Gastrocnemius medialis (tissue), 4 donors: ENCODE data around the gene SPTBN2. TPM values are rescaled to one million over a fixed set of nuclear protein-coding genes. Genes with fewer than 3 reads are reported as not detected.

ENCODE experiments used
- ATAC-seq, 2 donors: fragments of 150-250 bp; one replicate each; pipeline ENCODE4 v1.9.1; 2016
- DNase-seq, 2 donors: peaks; one replicate each; pipeline ENCODE4 v3.0.0-alpha.2; 2019
- H3K27ac ChIP-seq, 4 donors: fragments of 200-600 bp; sonication (generic); 1 replicate in 1 of 4; 2 replicates in 3 of 4; pipeline ENCODE4 v1.5.1; 2016 to 2018; ENCODE audit warnings: mild to moderate bottlenecking in 2 of 4, moderate library complexity in 1 of 4
- H3K27me3 ChIP-seq, 3 donors: fragments of 200-600 bp; sonication (generic) in 2 of 3; 1 replicate in 1 of 3; 2 replicates in 2 of 3; pipeline versions ENCODE4 v1.5.1 to v1.6.0; 2016 to 2019; ENCODE audit warnings: mild to moderate bottlenecking in 1 of 3, moderate library complexity in 1 of 3
- H3K36me3 ChIP-seq, 2 donors: fragments of 200-600 bp; sonication (generic) in 1 of 2; one replicate each; pipeline ENCODE4 v1.5.1; 2017 to 2018
- H3K4me1 ChIP-seq, 2 donors: fragments of 200-600 bp; sonication (generic) in 1 of 2; one replicate each; pipeline ENCODE4 v1.5.1; 2016 to 2017; ENCODE audit warnings: mild to moderate bottlenecking in 2 of 2
- H3K4me3 ChIP-seq, 4 donors: fragments of 200-600 bp; sonication (generic) in 3 of 4; 1 replicate in 1 of 4; 2 replicates in 3 of 4; pipeline ENCODE4 v1.5.1; 2016 to 2019; ENCODE audit warnings: mild to moderate bottlenecking in 2 of 4
- H3K9me3 ChIP-seq, 3 donors: fragments of 200-600 bp; sonication (generic) in 2 of 3; 1 replicate in 1 of 3; 2 replicates in 2 of 3; pipeline ENCODE4 v1.5.1; 2016 to 2019
- CTCF ChIP-seq, 5 experiments: fragments of 450-650 bp in 3 of 5; fragments of 200-600 bp in 2 of 5; sonication (generic) in 2 of 5; IDR thresholded peaks in 4 of 5; conservative IDR thresholded peaks in 1 of 5; 1 replicate in 4 of 5; 2 replicates in 1 of 5; pipeline ENCODE4 v1.5.1; 2016 to 2019; ENCODE audit warnings: antibody characterized with exemption in 5 of 5, mild to moderate bottlenecking in 3 of 5, moderate library complexity in 3 of 5
- POLR2A ChIP-seq, 2 donors: fragments of 450-650 bp; IDR thresholded peaks; one replicate each; pipeline ENCODE4 v1.6.1; 2017; ENCODE audit warnings: antibody characterized with exemption in 2 of 2, mild to moderate bottlenecking in 2 of 2, moderate library complexity in 2 of 2
- in situ Hi-C, 4 donors: fragments of 200-750 bp; cut with MboI; loops; one replicate each; pipeline versions ENCODE4 v1.15.0 to v1.8.0; 2017; ENCODE audit warnings: low sequenced_read_pairs in 4 of 4
- intact Hi-C: fragments of 100-400 bp; cut with DNase I; formaldehyde crosslinking; loops from one replicate; pipeline ENCODE4 v1.15.1; 2023; ENCODE audit warnings: low total_unique reads
- total RNA-seq, 4 donors: library from RNA; depleted of rRNA; stranded (reverse); fragments of >200 nt; gene quantifications; one replicate each; pipeline versions ENCODE4 v1.1.0 to v1.2.3, GENCODE V29; 2016

SPTBN2 gene
- total RNA-seq, 4 donors from 2014 or later, result 0.40 to 1.5 (median 1.0) TPM

GRCh38 chr11:66683877-66684276 is 45.1 kb downstream of the SPTBN2 start:
- Histone ChIP-seq H3K27me3 (no peaks in the 10 kb centered on the region), H3K9me3 (no peaks in the 10 kb centered on the region), H3K27ac (no peak overlapping the region), H3K36me3 (no peaks in the 10 kb centered on the region), H3K4me1 (no peaks in the 10 kb centered on the region), H3K4me3 (no peak overlapping the region)
- ATAC-seq (no peak), DNase-seq (no peak)
- TF ChIP-seq POLR2A (IDR thresholded peaks at IDR 0.05), result no peak
- no peak for TF ChIP-seq CTCF (IDR thresholded peaks at IDR 0.05 in 4 of 5, conservative IDR thresholded peaks at IDR 0.05 in 1 of 5)
- in situ Hi-C loops (loop anchor here in 2 of 4 donors (5.0 to 25.0 kb wide), 2 partner anchors 102 to 272 kb away; partner anchors contain the start of gene NPAS4 (in 2 of the 2)), intact Hi-C loops (no loop called here)

GRCh38 chr11:66680966-66681645 is 47.9 kb downstream of the SPTBN2 start:
- Histone ChIP-seq H3K4me3 (no peak overlapping the region), H3K36me3 (no peaks in the 10 kb centered on the region), H3K9me3 (no peaks in the 10 kb centered on the region), H3K27me3 (no peaks in the 10 kb centered on the region), H3K4me1 (peaks cover 7 to 12% of the 10 kb centered on the region in 2 donors), H3K27ac (no peak overlapping the region)
- no peak for DNase-seq
- intact Hi-C loops, result no loop called here
- no peak for ATAC-seq
- no peak for TF ChIP-seq POLR2A (IDR thresholded peaks at IDR 0.05)
- no peak for TF ChIP-seq CTCF (IDR thresholded peaks at IDR 0.05 in 4 of 5, conservative IDR thresholded peaks at IDR 0.05 in 1 of 5)
- in situ Hi-C loops, result loop anchor here in 2 of 4 donors (5.0 to 25.0 kb wide), 2 partner anchors 99 to 269 kb away; partner anchors contain the start of gene NPAS4 (in 2 of the 2)

GRCh38 chr11:66677599-66678375 is 51.2 kb downstream of the SPTBN2 start, which contains the start of gene RBM4B:
TSS of gene RBM4B (minus strand) at chr11:66677887. CDS start at chr11:66677079, 808 bp downstream.
- intact Hi-C loops, result loop anchor here (1.0 to 5.0 kb wide), 7 partner anchors 39 to 211 kb away; partner anchors contain the start of genes ACTN3, CCDC87, CCS and DPP3
- peak; percentile 88 to 89 for ATAC-seq
- in situ Hi-C loops, result loop anchor here (5.0 to 25.0 kb wide), 4 partner anchors 93 to 265 kb away; partner anchors contain the start of gene NPAS4 (in 2 of the 4)
- peak; percentile 95 to 96 for DNase-seq
- Histone ChIP-seq H3K4me1 (peaks cover 18 to 31% of the 10 kb centered on the region in 2 donors), H3K27me3 (no peaks in the 10 kb centered on the region), H3K36me3 (no peaks in the 10 kb centered on the region), H3K4me3 (peak within 1 kb of the TSS; percentile 77 to 89 (median 86)), H3K9me3 (no peaks in the 10 kb centered on the region), H3K27ac (peak within 1 kb of the TSS; percentile 96 to 99 (median 98))
- TF ChIP-seq POLR2A (IDR thresholded peaks at IDR 0.05), result peak; percentile 87 to 96
- no peak for TF ChIP-seq CTCF (IDR thresholded peaks at IDR 0.05 in 4 of 5, conservative IDR thresholded peaks at IDR 0.05 in 1 of 5)

- intact Hi-C loops (loop anchor here (1.0 to 5.0 kb wide), 3 partner anchors 39 to 195 kb away; partner anchors contain the start of genes DPP3, RBM14 and RBM4), in situ Hi-C loops (loop anchor here (5.0 to 25.0 kb wide), 4 partner anchors 92 to 265 kb away; partner anchors contain the start of gene NPAS4 (in 2 of the 4))
- peak overlapping the region; percentile 96 to 99 (median 98) for H3K27ac ChIP-seq
- H3K4me3 ChIP-seq, result peak overlapping the region; percentile 77 to 89 (median 86)
- TF ChIP-seq POLR2A (IDR thresholded peaks at IDR 0.05) (no peak), CTCF (IDR thresholded peaks at IDR 0.05 in 4 of 5, conservative IDR thresholded peaks at IDR 0.05 in 1 of 5) (no peak)
- H3K9me3 ChIP-seq, result no peaks in the 10 kb centered on the region
- DNase-seq, result no peak
- no peaks in the 10 kb centered on the region for H3K27me3 ChIP-seq
- no peaks in the 10 kb centered on the region for H3K36me3 ChIP-seq
- no peak for ATAC-seq
- peaks cover 18 to 31% of the 10 kb centered on the region in 2 donors for H3K4me1 ChIP-seq
These were observed 52.0 kb downstream of the SPTBN2 start for GRCh38 chr11:66676931-66677598.
